Gastroesophageal sphincter (tissue), 3 donors: ENCODE data around the gene CGNL1.

Experiments used
- EP300 ChIP-seq: sonication (generic); formaldehyde crosslinking; IDR thresholded peaks from one replicate; pipeline ENCODE4 v1.6.1; 2017; ENCODE audit warnings: antibody characterized with exemption, mild to moderate bottlenecking
- POLR2A ChIP-seq, 2 donors: fragments of 450-650 bp; IDR thresholded peaks; one replicate each; pipeline ENCODE4 v1.6.1; 2017; ENCODE audit warnings: antibody characterized with exemption in 2 of 2, mild to moderate bottlenecking in 2 of 2, moderate library complexity in 1 of 2
- TF ChIP-seq, protein P1 (sequence below), 4 experiments: fragments of 200-600 bp in 2 of 4; fragments of 450-650 bp in 2 of 4; sonication (generic) in 1 of 4; IDR thresholded peaks; one replicate each; pipeline ENCODE4 v1.5.1; 2017 to 2019; ENCODE audit warnings: antibody characterized with exemption in 4 of 4, mild to moderate bottlenecking in 2 of 4, moderate library complexity in 2 of 4

GRCh38 chr15:57464480-57464879 lies 88.2 kb downstream of the CGNL1 start:
- TF ChIP-seq EP300, result no peak
- TF ChIP-seq POLR2A (IDR thresholded peaks at IDR 0.05), result no peak
- TF ChIP-seq, protein P1, sequence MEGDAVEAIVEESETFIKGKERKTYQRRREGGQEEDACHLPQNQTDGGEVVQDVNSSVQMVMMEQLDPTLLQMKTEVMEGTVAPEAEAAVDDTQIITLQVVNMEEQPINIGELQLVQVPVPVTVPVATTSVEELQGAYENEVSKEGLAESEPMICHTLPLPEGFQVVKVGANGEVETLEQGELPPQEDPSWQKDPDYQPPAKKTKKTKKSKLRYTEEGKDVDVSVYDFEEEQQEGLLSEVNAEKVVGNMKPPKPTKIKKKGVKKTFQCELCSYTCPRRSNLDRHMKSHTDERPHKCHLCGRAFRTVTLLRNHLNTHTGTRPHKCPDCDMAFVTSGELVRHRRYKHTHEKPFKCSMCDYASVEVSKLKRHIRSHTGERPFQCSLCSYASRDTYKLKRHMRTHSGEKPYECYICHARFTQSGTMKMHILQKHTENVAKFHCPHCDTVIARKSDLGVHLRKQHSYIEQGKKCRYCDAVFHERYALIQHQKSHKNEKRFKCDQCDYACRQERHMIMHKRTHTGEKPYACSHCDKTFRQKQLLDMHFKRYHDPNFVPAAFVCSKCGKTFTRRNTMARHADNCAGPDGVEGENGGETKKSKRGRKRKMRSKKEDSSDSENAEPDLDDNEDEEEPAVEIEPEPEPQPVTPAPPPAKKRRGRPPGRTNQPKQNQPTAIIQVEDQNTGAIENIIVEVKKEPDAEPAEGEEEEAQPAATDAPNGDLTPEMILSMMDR (IDR thresholded peaks at IDR 0.05), result no peak
